ENCODE results near the gene AVL9. TPM values are rescaled to one million over a fixed set of nuclear protein-coding genes. Genes with fewer than 3 reads are reported as not detected.

The AVL9 gene
- polyA plus RNA-seq, 2 of the 4 experiments (the other 2 are of a cell fraction) = 24.0 to 36.1 TPM

DNA sequence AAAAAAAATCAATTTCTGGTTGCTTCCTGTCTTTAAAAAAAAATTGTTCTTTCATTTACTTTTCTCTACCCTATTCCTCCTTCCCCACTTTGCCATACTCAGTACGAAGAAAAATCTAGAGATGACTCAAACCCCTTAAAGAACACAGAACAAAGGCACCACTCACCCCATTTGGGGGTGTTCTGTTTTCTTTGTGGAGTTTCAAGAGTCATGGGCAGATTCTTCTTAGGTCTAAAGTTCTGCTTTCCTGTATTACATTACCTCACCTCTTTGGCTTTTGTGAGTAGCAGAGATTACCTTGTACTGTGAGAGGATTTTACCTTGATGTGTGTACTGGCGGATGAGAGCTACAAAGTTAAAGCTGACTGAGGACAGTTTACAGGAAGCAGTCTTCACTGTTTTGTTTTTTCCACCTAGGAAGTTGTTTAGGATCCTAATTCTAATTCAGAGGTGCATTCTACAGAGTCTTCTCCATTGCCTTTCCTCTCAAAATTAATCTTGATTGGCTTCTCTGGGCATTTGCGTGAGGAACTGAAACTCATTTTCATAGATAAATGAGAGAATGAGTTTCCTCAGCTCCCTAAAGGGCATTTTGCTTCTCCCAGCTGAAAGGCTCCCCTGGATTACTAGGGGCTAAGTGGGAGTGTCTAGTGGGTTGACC is 20.7 kb downstream of the AVL9 start:
- Histone ChIP-seq H3K9me3 (peaks cover 39% of the 10 kb centered on the region), H3K4me1 (peaks cover 8% of the 10 kb centered on the region; the same call in 1 of the 3 replicates), H3K27ac (0 out of 6 replicates have a peak overlapping the region, but pooled peaks of 1 of the 2 experiments have one; percentile 19), H3K4me3 (no peak overlapping the region), H3K4me2 (no peak overlapping the region)
- ChIA-PET CTCF (interaction anchor here (0.7 to 1.0 kb wide), 2 partner anchors 42 to 744 kb away, joined by 3 read pairs; no protein-coding TSS in a partner anchor), POLR2A (interaction anchor here (1.1 kb wide), 1 partner anchor 21 kb away, joined by 5 read pairs; the partner anchor contains the start of gene AVL9)
- FAIRE-seq = no peak
- no peak for TF ChIP-seq HOXA7 (CRISPR knock-in tag; IDR thresholded peaks at IDR 0.05)
- TF ChIP-seq ESRRA (IDR thresholded peaks at IDR 0.05; ENCODE audit: borderline replicate concordance, low read length) = no peak
- TF ChIP-seq, protein P1, sequence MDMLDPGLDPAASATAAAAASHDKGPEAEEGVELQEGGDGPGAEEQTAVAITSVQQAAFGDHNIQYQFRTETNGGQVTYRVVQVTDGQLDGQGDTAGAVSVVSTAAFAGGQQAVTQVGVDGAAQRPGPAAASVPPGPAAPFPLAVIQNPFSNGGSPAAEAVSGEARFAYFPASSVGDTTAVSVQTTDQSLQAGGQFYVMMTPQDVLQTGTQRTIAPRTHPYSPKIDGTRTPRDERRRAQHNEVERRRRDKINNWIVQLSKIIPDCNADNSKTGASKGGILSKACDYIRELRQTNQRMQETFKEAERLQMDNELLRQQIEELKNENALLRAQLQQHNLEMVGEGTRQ (IDR thresholded peaks at IDR 0.05) = no peak
- TF ChIP-seq, protein P2, sequence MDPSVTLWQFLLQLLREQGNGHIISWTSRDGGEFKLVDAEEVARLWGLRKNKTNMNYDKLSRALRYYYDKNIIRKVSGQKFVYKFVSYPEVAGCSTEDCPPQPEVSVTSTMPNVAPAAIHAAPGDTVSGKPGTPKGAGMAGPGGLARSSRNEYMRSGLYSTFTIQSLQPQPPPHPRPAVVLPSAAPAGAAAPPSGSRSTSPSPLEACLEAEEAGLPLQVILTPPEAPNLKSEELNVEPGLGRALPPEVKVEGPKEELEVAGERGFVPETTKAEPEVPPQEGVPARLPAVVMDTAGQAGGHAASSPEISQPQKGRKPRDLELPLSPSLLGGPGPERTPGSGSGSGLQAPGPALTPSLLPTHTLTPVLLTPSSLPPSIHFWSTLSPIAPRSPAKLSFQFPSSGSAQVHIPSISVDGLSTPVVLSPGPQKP (IDR thresholded peaks at IDR 0.05; ENCODE audit: low read depth, low read length) = no peak
- no peak for TF ChIP-seq RCOR1 (IDR thresholded peaks at IDR 0.05; ENCODE audit: low read depth, low read length)
- TF ChIP-seq, protein P3, sequence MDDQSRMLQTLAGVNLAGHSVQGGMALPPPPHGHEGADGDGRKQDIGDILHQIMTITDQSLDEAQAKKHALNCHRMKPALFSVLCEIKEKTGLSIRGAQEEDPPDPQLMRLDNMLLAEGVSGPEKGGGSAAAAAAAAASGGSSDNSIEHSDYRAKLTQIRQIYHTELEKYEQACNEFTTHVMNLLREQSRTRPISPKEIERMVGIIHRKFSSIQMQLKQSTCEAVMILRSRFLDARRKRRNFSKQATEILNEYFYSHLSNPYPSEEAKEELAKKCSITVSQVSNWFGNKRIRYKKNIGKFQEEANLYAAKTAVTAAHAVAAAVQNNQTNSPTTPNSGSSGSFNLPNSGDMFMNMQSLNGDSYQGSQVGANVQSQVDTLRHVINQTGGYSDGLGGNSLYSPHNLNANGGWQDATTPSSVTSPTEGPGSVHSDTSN (IDR thresholded peaks at IDR 0.05) = no peak
- TF ChIP-seq HOXB5 (CRISPR knock-in tag; IDR thresholded peaks at IDR 0.05) = no peak
- no peak for TF ChIP-seq MAFK (IDR thresholded peaks at IDR 0.05; ENCODE audit: partially characterized antibody)
- no peak for TF ChIP-seq NR3C1 (IDR thresholded peaks at IDR 0.05)
- no peak for TF ChIP-seq TP53 (CRISPR knock-in tag; IDR thresholded peaks at IDR 0.05)
- no peak for TF ChIP-seq SREBF2 (IDR thresholded peaks at IDR 0.05)
- TF ChIP-seq, protein P4, sequence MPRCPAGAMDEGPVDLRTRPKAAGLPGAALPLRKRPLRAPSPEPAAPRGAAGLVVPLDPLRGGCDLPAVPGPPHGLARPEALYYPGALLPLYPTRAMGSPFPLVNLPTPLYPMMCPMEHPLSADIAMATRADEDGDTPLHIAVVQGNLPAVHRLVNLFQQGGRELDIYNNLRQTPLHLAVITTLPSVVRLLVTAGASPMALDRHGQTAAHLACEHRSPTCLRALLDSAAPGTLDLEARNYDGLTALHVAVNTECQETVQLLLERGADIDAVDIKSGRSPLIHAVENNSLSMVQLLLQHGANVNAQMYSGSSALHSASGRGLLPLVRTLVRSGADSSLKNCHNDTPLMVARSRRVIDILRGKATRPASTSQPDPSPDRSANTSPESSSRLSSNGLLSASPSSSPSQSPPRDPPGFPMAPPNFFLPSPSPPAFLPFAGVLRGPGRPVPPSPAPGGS (IDR thresholded peaks at IDR 0.05) = no peak
- no peak for TF ChIP-seq RNF2 (IDR thresholded peaks at IDR 0.05; ENCODE audit: borderline replicate concordance, low read depth)
- no peak for TF ChIP-seq MYC (IDR thresholded peaks at IDR 0.05; ENCODE audit: borderline replicate concordance, low read length)
- TF ChIP-seq CBX8 (IDR thresholded peaks at IDR 0.05) = no peak
- no peak for TF ChIP-seq FOXS1 (CRISPR knock-in tag; IDR thresholded peaks at IDR 0.05)
- 88% methylated on average over 3 of the region's 3 CpGs for WGBS (ENCODE audit: missing lambda C conversion rate)
- ATAC-seq = no peak
- no peak for DNase-seq (ENCODE audit: low read depth in 1 of 2, low spot score in 1 of 2)

DNA sequence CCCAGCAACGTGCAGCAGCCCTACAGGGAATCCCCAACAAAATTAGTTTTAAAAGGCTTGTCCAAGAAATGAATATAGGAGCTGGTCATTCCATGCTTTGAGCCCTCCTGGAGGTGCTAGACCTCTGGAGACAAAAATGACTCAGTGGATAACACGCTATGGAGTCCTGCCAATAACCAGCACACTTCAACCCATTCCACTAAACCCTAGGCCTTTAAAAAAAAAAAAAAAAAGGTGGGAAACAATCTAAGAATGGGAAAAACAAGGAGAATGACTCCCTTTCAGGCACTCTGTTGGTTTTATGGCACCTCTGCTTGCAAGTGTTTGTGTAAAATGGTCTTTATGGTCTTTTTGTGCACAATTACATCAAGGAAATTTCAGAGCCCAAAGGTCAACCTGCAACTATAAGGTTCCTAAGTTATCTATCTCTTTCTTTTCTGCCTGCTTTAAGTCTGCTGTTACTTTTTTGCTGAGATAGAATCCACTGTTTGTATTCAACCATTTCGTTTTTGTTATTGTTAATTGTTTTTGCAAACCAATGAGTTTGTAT is 21.3 kb downstream of the AVL9 start:
- 83% methylated on average over 3 of the region's 3 CpGs for WGBS (ENCODE audit: missing lambda C conversion rate)
- CTCF ChIA-PET = interaction anchor here (1.0 kb wide), 1 partner anchor 42 kb away, joined by 3 read pairs; no protein-coding TSS in a partner anchor
- H3K4me3 ChIP-seq = no peak overlapping the region
- peaks cover 8% of the 10 kb centered on the region; the same call in 1 of the 3 replicates for H3K4me1 ChIP-seq
- POLR2A ChIA-PET = no interaction called here
- FAIRE-seq (no peak), ATAC-seq (no peak), DNase-seq (ENCODE audit: low read depth in 1 of 2, low spot score in 1 of 2) (no peak)
- no peak overlapping the region for H3K4me2 ChIP-seq
- 0 out of 6 replicates have a peak overlapping the region, but pooled peaks of 1 of the 2 experiments have one; percentile 19 for H3K27ac ChIP-seq
- H3K9me3 ChIP-seq = peaks cover 41% of the 10 kb centered on the region
- TF ChIP-seq, protein P5, sequence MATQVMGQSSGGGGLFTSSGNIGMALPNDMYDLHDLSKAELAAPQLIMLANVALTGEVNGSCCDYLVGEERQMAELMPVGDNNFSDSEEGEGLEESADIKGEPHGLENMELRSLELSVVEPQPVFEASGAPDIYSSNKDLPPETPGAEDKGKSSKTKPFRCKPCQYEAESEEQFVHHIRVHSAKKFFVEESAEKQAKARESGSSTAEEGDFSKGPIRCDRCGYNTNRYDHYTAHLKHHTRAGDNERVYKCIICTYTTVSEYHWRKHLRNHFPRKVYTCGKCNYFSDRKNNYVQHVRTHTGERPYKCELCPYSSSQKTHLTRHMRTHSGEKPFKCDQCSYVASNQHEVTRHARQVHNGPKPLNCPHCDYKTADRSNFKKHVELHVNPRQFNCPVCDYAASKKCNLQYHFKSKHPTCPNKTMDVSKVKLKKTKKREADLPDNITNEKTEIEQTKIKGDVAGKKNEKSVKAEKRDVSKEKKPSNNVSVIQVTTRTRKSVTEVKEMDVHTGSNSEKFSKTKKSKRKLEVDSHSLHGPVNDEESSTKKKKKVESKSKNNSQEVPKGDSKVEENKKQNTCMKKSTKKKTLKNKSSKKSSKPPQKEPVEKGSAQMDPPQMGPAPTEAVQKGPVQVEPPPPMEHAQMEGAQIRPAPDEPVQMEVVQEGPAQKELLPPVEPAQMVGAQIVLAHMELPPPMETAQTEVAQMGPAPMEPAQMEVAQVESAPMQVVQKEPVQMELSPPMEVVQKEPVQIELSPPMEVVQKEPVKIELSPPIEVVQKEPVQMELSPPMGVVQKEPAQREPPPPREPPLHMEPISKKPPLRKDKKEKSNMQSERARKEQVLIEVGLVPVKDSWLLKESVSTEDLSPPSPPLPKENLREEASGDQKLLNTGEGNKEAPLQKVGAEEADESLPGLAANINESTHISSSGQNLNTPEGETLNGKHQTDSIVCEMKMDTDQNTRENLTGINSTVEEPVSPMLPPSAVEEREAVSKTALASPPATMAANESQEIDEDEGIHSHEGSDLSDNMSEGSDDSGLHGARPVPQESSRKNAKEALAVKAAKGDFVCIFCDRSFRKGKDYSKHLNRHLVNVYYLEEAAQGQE (IDR thresholded peaks at IDR 0.05) = no peak
- TF ChIP-seq FOSL2 (IDR thresholded peaks at IDR 0.05) (no peak), FOSL2 (CRISPR knock-in tag; IDR thresholded peaks at IDR 0.05) (no peak), NPAS2 (CRISPR knock-in tag; IDR thresholded peaks at IDR 0.05; ENCODE audit: borderline replicate concordance) (no peak), NR3C1 (IDR thresholded peaks at IDR 0.05) (no peak), RAD21 (conservative IDR thresholded peaks at IDR 0.05 in 1 of 2, IDR thresholded peaks at IDR 0.05 in 1 of 2) (no peak), CHD4 (IDR thresholded peaks at IDR 0.05; ENCODE audit: borderline replicate concordance) (no peak), CBX8 (IDR thresholded peaks at IDR 0.05) (no peak), HEYL (CRISPR knock-in tag; IDR thresholded peaks at IDR 0.05) (no peak), POLR2A (IDR thresholded peaks at IDR 0.05; ENCODE audit: low read length) (no peak), SMC3 (IDR thresholded peaks at IDR 0.05) (no peak), EHMT2 (IDR thresholded peaks at IDR 0.05; ENCODE audit: low read depth) (no peak)
- TF ChIP-seq, protein P2 (IDR thresholded peaks at IDR 0.05; ENCODE audit: low read depth, low read length) = no peak
- TF ChIP-seq, protein P6, sequence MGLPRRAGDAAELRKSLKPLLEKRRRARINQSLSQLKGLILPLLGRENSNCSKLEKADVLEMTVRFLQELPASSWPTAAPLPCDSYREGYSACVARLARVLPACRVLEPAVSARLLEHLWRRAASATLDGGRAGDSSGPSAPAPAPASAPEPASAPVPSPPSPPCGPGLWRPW (IDR thresholded peaks at IDR 0.05) = no peak

Measured in A549 (cell line).